Measurements from ENCODE around the gene SIPA1.

Gene SIPA1

DNA sequence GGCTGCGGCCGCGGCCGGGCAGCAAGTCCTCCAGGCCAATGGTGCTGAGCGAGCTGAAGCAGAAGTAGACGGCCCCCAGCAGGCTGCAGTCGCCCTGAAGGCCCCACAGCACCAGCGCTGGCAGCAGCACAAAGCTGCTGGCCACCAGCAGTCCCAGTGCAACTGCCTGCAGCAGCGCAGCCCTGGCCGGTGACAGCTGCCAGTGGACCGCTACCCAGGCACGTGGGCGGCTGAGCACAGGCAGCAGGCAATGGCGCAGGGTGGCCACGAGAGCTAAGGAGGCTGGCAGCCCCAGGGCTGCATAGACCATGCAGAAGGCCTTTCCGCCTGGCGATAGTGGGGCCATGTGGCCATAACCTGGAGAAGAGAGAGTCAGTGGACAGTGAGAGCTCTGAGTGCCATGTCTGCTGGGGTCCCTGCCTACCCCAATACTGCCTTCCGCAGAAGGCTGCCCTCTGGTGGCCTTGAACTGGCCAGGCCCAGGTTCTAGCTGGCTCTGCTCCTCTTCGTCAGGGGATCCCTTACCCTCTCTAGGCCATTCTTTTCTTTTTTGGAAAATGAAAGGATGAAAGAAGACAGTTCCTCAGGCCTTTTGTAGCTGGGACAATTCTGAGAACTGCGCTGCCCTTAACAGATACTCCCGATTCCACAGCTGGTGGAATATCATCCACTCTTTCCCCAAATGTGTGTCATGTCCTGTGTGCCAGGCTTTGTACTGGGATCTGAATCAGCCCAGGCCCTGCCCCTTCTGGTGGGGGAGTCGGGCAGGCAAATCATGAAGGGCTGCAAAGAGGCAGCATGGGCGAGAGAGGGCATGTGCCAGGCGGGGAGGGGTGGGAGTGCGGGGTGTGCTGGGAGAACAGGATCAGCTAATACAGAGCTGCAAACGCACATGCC, 44.1 kb upstream of the SIPA1 start:
- Histone ChIP-seq H3K27ac (no peak overlapping the region), H3K9ac (ENCODE audit: insufficient read length) (no peak overlapping the region), H3K36me3 (ENCODE audit: insufficient read depth, low read length) (peaks cover 3% of the 10 kb centered on the region; the same call in 1 of the 2 replicates), H3K9me3 (ENCODE audit: low read depth, low read length) (no peaks in the 10 kb centered on the region), H3K4me3 (no peak overlapping the region)
- TF ChIP-seq FOXP2 (optimal IDR thresholded peaks at IDR 0.05; ENCODE audit: control extremely low read depth, extremely low read length, insufficient read depth): no peak
- no peak for TF ChIP-seq EZH2 (IDR thresholded peaks at IDR 0.05)
- no peak for TF ChIP-seq POLR2AphosphoS5 (IDR thresholded peaks at IDR 0.05; ENCODE audit: borderline replicate concordance, low read depth, low read length)
- no peak for DNase-seq (ENCODE audit: low read depth, low spot score)

DNA sequence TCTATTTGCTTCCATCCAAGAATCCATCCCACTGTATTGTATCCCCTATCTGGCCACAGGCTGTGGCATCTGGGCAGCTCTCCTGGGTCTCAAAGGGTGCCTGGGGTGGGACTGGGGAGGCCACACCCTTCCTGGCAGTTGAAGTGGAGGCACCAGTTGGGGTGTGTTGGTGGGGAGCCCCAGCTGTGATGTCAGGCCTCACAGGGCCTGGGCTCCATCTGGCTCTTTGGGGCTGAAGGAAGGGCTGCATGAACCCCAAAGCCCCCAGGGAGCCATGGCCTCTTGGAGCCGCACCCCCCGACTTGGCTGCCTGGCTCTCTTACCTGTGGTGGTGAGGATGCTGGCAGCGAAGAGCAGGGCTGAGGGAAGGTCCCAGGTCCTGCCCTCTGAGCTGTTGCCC, 42.8 kb upstream of the SIPA1 start:
- Histone ChIP-seq H3K9me3 (ENCODE audit: low read depth, low read length) (no peaks in the 10 kb centered on the region), H3K36me3 (ENCODE audit: insufficient read depth, low read length) (peaks cover 3% of the 10 kb centered on the region; the same call in 1 of the 2 replicates), H3K27ac (no peak overlapping the region), H3K9ac (ENCODE audit: insufficient read length) (no peak overlapping the region), H3K4me3 (no peak overlapping the region)
- DNase-seq (ENCODE audit: low read depth, low spot score): no peak
- TF ChIP-seq POLR2AphosphoS5 (IDR thresholded peaks at IDR 0.05; ENCODE audit: borderline replicate concordance, low read depth, low read length) (no peak), FOXP2 (optimal IDR thresholded peaks at IDR 0.05; ENCODE audit: control extremely low read depth, extremely low read length, insufficient read depth) (no peak), EZH2 (IDR thresholded peaks at IDR 0.05) (no peak)

- H3K4me3 ChIP-seq: no peak within 1 kb of the TSS
- no peaks in the 10 kb centered on the region for H3K9me3 ChIP-seq (ENCODE audit: low read depth, low read length)
- no peak within 1 kb of the TSS for H3K9ac ChIP-seq (ENCODE audit: insufficient read length)
- peaks cover 3% of the 10 kb centered on the region; the same call in 1 of the 2 replicates for H3K36me3 ChIP-seq (ENCODE audit: insufficient read depth, low read length)
- DNase-seq (ENCODE audit: low read depth, low spot score): no peak
- TF ChIP-seq POLR2AphosphoS5 (IDR thresholded peaks at IDR 0.05; ENCODE audit: borderline replicate concordance, low read depth, low read length) (no peak), FOXP2 (optimal IDR thresholded peaks at IDR 0.05; ENCODE audit: control extremely low read depth, extremely low read length, insufficient read depth) (no peak), EZH2 (IDR thresholded peaks at IDR 0.05) (no peak)
- no peak within 1 kb of the TSS for H3K27ac ChIP-seq
These were observed 42.2 kb upstream of the SIPA1 start, which contains the start of gene KCNK7 for GRCh38 chr11:65595543-65596281. KCNK7 (minus strand) TSS chr11:65595800; CDS start chr11:65595772, 28 bp downstream.

DNA sequence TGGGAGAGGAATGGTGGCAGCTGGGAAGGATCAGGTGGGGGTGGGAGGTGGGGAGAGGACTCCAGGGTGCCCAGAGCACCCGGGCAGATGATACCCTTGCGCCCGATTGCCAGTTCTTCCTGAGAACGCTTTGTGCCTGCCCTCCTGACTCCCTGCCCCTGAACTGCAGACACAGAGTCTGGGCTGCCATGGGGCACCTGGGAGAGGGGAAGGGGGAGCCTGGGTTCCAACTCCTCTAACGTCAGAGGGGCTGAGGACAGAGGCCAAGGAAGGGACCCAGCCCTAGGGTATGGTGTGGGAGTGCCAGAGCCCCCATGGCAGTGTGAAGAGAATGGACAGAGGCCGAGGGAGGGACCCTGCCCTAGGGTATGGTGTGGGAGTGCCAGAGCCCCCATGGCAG, 41.4 kb upstream of the SIPA1 start:
- no peak overlapping the region for H3K4me3 ChIP-seq
- H3K27ac ChIP-seq: no peak overlapping the region
- H3K9ac ChIP-seq (ENCODE audit: insufficient read length): no peak overlapping the region
- peaks cover 3% of the 10 kb centered on the region; the same call in 1 of the 2 replicates for H3K36me3 ChIP-seq (ENCODE audit: insufficient read depth, low read length)
- no peak for TF ChIP-seq EZH2 (IDR thresholded peaks at IDR 0.05)
- DNase-seq (ENCODE audit: low read depth, low spot score): no peak
- H3K9me3 ChIP-seq (ENCODE audit: low read depth, low read length): no peaks in the 10 kb centered on the region

DNA sequence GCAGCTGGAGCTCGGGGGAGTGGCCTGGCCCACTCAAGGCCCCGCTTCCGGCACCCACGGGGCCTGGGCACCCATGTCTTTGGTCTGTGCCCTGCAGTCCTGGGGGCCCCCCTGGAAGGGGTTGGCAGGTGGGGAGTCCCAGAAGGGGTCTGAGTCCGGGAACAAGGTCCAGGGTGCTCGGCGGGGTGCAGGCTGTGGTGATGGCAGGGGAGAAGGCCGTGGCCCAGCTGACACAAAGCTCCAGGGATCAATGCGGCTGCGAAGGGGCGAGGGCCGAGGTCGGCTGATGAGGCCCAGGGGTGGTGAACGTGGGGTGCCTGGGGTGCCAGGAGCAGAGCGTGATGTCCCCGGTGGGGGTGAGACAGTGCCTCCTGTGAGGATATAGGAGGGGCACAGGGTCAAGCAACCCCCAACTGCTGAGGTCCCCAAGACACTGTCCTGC, 39.6 kb upstream of the SIPA1 start:
- Histone ChIP-seq H3K27ac (no peak overlapping the region), H3K9me3 (ENCODE audit: low read depth, low read length) (no peaks in the 10 kb centered on the region), H3K4me3 (no peak overlapping the region), H3K9ac (ENCODE audit: insufficient read length) (no peak overlapping the region), H3K36me3 (ENCODE audit: insufficient read depth, low read length) (peaks cover 3% of the 10 kb centered on the region; the same call in 1 of the 2 replicates)
- TF ChIP-seq POLR2AphosphoS5 (IDR thresholded peaks at IDR 0.05; ENCODE audit: borderline replicate concordance, low read depth, low read length) (no peak), FOXP2 (optimal IDR thresholded peaks at IDR 0.05; ENCODE audit: control extremely low read depth, extremely low read length, insufficient read depth) (no peak), EZH2 (IDR thresholded peaks at IDR 0.05) (no peak)
- no peak for DNase-seq (ENCODE audit: low read depth, low spot score)

DNA sequence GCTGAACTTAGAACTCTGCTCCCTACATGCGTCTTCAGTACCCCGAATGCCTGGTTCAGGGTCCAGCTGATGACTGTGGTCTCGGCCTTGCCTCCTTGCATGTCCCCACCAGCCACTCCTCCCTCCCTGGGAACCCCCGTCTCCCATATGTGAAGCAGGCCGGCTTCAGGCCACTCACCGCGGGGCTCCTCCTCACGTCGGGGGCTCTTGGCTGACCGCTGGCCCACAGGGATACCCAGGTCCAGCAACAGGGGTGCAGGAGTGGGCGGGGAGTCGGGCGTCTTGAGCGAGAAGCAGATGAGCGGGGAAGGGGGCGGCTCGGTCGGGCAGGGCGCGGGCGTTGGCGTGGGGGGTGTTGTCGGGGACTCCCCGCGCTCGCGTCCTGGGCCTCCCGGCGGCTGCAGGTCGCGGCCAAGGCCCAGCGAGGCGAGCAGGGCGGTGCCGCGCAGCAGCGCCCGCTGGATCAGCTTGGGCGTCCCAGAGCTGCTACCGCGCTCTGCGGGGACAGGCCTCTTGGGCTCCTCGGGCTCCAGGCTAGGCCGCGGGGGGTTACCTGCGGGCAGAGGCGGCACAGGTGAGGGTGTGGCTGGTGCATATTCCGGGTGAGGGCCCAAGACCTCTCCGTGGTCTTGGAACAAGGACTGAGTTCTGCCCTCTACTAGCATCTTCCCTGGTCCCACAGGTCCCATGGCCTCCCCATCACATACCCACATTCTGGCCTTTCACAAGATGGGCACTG, 38.5 kb upstream of the SIPA1 start:
- Histone ChIP-seq H3K36me3 (ENCODE audit: insufficient read depth, low read length) (peaks cover 3% of the 10 kb centered on the region; the same call in 1 of the 2 replicates), H3K9ac (ENCODE audit: insufficient read length) (no peak overlapping the region), H3K4me3 (no peak overlapping the region), H3K9me3 (ENCODE audit: low read depth, low read length) (no peaks in the 10 kb centered on the region), H3K27ac (no peak overlapping the region)
- no peak for TF ChIP-seq FOXP2 (optimal IDR thresholded peaks at IDR 0.05; ENCODE audit: control extremely low read depth, extremely low read length, insufficient read depth)
- no peak for TF ChIP-seq POLR2AphosphoS5 (IDR thresholded peaks at IDR 0.05; ENCODE audit: borderline replicate concordance, low read depth, low read length)
- no peak for TF ChIP-seq EZH2 (IDR thresholded peaks at IDR 0.05)
- DNase-seq (ENCODE audit: low read depth, low spot score): no peak

GRCh38 chr11:65599955-65600246, 38.0 kb upstream of the SIPA1 start:
- Histone ChIP-seq H3K4me3 (no peak overlapping the region), H3K9ac (ENCODE audit: insufficient read length) (no peak overlapping the region), H3K9me3 (ENCODE audit: low read depth, low read length) (no peaks in the 10 kb centered on the region), H3K27ac (no peak overlapping the region), H3K36me3 (ENCODE audit: insufficient read depth, low read length) (peaks cover 3% of the 10 kb centered on the region; the same call in 1 of the 2 replicates)
- TF ChIP-seq FOXP2 (optimal IDR thresholded peaks at IDR 0.05; ENCODE audit: control extremely low read depth, extremely low read length, insufficient read depth) (no peak), EZH2 (IDR thresholded peaks at IDR 0.05) (no peak), POLR2AphosphoS5 (IDR thresholded peaks at IDR 0.05; ENCODE audit: borderline replicate concordance, low read depth, low read length) (no peak)
- DNase-seq (ENCODE audit: low read depth, low spot score): no peak

- Histone ChIP-seq H3K9me3 (ENCODE audit: low read depth, low read length) (no peaks in the 10 kb centered on the region), H3K4me3 (no peak overlapping the region), H3K9ac (ENCODE audit: insufficient read length) (no peak overlapping the region), H3K27ac (no peak overlapping the region), H3K36me3 (ENCODE audit: insufficient read depth, low read length) (peaks cover 6% of the 10 kb centered on the region; the same call in 1 of the 2 replicates)
- TF ChIP-seq FOXP2 (optimal IDR thresholded peaks at IDR 0.05; ENCODE audit: control extremely low read depth, extremely low read length, insufficient read depth) (no peak), POLR2AphosphoS5 (IDR thresholded peaks at IDR 0.05; ENCODE audit: borderline replicate concordance, low read depth, low read length) (no peak), EZH2 (IDR thresholded peaks at IDR 0.05) (no peak)
- DNase-seq (ENCODE audit: low read depth, low spot score): no peak
These were observed 33.6 kb upstream of the SIPA1 start for GRCh38 chr11:65604258-65604657.
